KBM-7 (cell line): ENCODE results near the gene GALNT18.

Experiments
- DNase-seq: peaks from one replicate; pipeline ENCODE4 v3.0.0-alpha.2; 2015
- in situ Hi-C: fragments of 300-500 bp; cut with MboI; formaldehyde crosslinking; loops from 2 replicates; pipeline ENCODE4 v1.14.3; 2020; ENCODE audit warnings: low sequenced_read_pairs, low pct_unique_long_range_greater_than_20kb, mixed read lengths

Gene GALNT18

DNA sequence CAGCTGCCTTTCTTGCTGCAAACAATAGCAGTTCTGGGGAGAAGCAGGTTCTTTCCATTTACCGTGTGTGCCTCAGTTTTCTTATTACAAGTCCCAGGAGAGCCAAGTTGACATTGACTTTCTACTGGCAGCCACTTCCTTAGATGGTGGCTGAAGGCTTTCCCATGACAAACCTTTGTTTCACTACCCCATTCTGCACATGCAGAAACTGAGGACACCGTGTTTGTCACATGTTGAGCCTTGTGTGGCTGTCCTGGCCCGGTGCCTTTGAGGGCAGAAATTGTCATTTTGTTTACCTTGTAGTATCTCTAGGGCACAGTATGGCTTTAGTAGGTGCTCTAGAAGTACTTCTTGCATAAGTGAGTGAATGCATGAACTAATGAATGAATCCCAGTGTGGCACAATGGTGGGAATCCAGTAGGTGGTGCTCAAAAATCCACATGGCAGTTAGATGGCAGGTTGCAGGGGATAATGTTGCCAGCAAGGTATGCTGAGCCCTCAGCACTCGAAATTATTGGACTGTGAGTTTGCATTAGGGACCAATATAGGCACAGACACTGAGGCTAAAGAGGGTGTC is 370.3 kb downstream of the GALNT18 start:
- DNase-seq = no peak

DNA sequence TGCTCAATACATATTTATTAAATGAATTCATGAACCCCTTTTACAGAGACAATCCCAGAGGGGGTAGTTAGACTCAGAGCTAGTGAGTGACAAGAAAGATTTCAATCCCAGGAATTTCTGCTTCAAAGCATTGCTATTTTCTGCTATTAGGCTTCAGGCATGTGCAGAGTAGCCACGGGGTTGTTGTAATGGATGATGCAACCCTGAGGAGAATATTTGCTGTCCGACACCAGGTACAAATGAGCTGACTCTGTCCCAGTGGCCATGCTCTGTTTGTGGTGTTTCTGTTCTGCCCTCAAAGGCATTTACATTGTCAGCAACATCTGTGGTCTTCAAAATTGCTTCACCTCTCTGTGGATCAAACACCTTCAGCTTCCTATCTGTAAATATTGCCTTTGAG is 371.3 kb downstream of the GALNT18 start:
- in situ Hi-C loops = no loop called here
- no peak for DNase-seq

More for the DNA sequence above, 370.3 kb downstream of the GALNT18 start:
- in situ Hi-C loops = no loop called here

DNA sequence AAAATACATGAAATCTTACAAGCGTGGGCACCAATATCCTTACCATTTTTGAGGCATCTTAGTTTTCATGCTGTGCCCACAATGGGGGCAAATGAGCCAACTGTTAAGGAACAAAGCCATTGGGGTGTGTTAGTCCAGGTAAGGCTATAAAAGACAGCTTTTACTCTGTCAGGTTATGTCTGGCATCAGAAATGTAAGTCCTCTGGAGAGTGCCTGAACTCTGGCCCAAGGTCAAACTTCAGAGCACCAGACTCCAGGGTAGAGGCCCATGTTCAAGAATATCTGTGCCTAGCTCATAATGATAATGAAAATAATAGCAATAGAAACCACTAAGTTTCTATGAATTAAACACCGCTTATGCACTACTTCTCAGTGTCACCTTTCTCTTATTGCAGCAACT is 374.2 kb downstream of the GALNT18 start:
- in situ Hi-C loops = no loop called here

DNA sequence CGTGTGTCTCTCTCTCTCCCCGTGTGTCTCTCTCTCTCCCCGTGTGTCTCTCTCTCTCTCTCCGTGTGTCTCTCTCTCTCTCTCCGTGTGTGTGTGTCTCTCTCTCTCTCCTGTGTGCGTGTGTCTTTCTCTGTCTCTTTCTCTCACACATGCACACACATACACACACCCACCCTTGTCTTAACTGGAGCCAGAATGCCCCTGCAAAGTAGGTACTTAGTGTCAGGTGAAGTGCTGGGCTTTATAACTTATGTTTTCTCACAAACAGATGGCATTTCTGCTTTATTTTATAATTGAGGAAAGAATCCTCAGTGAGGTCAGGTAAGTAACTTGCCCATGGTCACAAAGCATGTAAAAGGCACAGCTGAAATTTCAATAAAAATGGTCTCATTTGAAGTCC is 374.7 kb downstream of the GALNT18 start:
- in situ Hi-C loops = no loop called here
- DNase-seq = no peak

More for the DNA sequence above, 374.2 kb downstream of the GALNT18 start:
- DNase-seq = no peak

DNA sequence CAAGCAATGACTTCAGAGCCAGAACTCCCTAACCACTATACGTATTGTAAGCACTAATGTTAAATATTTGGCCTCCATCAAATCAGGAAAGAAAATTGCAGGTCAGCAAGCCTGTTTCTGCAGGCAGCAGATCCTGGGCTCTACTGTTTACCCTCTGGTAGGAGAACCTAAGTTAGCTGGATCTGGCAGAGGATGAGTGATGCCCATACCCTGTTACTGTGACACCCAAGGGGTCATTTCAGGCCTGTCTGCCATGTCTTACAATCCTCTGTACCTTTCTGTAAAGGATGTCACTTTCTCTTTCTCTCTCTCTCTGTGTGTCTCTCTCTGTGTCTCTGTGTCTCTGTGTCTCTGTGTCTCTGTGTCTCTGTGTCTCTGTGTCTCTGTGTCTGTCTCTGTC is 375.6 kb downstream of the GALNT18 start:
- in situ Hi-C loops = no loop called here
- no peak for DNase-seq

DNA sequence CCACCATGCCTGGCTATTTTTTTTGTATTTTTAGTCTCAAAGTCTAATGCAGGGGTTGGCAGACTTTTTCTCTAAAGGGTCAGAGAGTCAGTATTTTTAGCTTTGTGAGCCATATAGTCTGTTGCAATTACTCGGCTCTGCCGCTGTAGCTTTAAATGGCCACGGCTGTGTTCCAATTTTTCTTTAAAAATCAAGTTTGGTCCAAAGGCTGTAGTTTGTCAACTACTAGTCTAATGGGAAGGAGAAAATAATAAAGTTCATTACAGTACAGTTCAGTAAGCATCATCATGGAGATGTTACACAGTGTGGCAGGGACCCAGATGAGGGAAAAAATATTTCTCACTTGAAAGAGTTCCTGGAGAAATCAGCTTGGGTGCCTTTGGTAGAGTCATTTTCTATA is 376.4 kb downstream of the GALNT18 start:
- in situ Hi-C loops = no loop called here
- DNase-seq = no peak

DNA sequence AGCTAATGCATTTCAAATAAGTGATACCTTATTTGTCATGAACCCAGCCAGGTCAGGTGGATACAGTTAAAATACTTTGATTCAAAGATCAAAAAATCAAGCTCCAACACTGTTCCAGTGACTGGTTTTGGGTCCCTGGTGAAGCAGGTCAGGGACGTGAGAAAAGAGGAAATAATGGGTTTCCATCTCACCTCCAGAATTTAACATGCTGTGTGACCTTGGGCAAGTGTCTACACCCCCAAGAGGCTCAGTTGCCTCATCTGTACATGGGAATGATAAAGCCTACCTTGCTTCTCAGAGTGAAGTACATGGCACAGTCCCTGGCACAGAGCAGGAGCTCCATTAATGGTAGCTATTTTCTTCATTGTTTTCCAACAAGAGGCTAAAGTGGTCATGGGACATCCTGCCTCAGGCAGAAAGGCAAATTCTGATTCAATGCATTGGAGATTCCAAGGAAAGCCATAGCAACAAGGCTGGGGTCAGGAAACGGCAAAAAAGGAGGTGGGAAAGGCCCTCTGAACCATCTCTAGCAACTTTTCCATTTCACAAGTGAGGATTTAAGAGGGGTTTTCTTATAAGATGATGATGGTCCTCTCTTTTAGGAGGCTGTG is 377.2 kb downstream of the GALNT18 start:
- no peak for DNase-seq
- in situ Hi-C loops = no loop called here

DNA sequence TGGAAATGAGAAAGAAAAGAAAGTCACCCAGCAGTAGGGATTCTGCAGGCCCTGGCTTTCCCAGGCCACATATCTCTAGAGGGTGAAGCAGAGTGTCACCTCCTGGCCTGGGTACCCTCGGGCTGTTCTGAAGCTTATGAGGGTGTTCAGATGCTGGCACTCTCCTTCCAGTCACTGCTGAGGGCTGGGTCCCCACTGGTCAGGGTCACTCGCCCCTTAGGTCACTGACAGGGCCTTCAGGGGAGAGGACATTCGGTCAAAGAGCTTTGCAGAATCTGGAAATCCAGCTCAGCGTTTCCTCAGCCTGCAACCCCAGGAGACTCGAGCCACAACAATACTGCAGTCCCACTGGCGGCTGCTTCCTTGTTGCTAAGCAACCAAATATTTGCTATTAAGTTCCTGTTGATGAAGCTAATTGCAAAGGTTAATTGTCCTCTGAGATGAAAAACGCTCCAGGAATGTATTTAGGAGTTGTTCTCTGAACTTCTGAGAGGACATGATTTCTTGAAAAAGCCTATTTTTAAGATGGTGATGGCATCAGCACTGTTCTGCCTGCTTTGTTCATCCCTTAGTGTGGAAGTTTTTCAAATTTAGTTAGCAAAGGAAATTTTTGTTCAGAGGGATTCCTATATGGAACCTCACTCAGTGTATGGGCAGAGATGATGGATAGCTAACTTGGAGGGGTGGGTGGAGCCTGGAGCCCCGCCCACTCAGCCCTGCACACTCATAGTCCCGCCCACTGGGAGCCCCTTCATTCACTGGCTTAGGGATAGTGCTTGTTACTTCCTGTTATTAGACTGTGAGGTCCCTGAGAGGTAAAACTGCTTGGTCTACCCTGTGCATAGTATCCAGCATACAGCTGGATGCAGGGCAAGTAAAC is 378.0 kb downstream of the GALNT18 start:
- in situ Hi-C loops = no loop called here
- peak; percentile 73 for DNase-seq

DNA sequence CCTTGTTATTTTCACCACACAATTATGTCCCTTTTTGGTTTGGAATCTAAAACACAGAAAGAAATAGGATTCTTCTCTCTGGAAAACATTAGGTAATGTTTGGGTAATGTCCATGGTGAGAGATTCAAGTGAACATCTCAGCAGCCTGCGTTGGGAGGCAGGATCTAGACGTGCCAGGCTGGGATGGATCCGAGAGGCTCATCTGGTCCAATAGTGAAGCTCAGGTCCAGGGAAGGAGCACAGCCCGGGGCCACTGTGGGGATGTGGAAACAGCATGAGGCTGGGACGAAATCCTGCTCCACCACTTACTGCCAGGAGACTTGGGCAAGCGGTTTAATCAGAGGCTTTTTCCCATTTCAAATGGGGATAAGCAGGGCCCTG is 378.6 kb downstream of the GALNT18 start:
- in situ Hi-C loops = no loop called here
- no peak for DNase-seq

DNA sequence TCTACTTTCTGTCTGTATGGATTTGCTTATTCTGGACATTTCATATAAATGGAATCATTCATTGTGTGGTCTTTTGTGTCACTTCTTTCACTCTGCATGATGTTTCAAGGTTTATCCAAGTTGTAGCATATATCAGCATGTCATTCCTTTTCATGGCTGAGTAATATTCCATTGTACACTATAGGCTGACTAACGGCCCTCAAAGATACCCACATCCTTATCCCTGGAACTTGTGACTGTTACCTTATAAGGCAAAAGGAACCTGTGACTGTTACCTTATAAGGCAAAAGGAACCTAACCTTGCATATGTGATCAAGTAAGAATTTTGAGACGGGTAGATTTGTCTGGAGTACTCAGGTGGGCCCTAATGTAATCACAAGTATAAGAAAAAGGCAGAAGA is 380.5 kb downstream of the GALNT18 start:
- in situ Hi-C loops = no loop called here
- no peak for DNase-seq

DNA sequence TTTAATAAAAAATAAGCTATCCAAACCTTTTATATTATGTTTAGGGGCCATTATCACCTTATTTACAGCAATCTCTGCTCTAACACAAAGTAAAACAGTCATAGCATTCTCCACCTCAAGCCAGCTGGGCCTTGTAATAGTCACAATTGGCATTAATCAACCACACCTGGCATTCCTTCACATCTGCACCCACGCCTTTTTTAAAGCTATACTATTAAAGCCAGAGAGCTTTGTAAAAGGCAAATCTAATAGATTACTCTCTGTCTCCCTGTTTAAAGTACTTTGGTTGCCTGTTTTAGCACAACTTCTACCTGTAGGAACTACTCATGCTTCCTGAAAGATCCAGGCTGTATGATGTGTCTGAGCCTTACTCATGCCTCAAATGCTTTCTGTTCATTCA is 381.8 kb downstream of the GALNT18 start:
- in situ Hi-C loops = no loop called here
- DNase-seq = no peak

DNA sequence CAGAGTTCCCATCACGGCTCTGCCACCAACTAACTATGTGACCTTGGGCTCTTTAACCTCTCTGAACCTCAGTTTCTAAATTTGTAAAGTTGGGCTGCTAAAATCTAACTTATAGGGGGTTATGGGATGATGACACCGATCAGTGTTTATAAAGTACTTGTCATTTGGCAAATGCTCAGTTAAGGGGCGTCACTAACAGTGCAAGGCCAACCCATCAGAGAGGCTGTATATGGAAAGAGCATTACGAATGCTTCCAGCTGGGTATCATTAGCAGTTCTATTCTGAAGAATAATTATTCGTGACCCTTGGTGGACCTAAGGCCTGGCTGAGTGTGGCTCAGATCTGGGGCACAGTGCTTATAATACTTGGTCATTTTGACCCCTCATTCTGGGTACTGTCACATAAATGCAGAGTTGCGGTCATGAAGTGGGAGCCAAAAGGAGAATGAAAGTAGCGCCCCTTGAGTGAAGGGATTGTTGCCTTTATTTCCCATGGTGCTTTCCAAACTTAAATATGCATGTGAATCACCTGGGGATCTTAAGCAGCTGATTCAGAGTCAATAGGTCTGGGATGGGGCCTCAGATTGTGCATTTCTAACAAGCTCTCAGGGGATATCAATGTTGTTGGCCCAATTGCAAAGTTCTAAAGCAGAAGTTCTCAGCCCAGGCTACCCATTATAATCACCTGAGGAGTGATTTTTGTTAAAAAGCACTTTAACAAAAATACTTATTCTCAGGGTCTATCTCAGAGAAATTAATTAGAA is 384.6 kb downstream of the GALNT18 start:
- in situ Hi-C loops = no loop called here
- no peak for DNase-seq

DNA sequence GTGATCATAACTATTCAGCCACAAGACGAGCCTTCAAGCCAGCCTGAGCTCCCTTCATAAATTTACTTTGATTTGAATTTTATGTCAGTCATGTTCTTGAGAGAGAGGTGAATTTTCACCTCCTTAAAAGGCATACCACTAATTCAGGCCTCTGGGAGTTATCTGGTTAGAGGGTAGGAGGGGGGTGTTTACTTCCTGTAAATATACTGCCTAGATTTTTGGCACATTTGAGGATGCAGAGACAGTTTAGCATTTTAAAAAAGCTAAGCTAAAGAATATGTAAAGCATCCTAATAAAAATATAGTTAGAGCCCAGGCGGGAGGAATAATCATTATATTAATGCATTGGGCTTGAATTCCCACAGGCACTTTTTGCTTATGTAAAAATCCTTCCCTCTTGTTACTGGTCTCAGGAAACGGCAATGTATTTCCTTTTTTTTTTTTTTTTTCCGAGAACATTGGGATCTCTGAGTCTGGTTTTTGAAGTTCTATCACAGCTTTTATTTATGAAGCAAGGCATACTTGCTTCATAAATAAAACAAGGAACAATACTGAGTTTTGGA is 385.2 kb downstream of the GALNT18 start:
- no peak for DNase-seq
- in situ Hi-C loops = no loop called here

DNA sequence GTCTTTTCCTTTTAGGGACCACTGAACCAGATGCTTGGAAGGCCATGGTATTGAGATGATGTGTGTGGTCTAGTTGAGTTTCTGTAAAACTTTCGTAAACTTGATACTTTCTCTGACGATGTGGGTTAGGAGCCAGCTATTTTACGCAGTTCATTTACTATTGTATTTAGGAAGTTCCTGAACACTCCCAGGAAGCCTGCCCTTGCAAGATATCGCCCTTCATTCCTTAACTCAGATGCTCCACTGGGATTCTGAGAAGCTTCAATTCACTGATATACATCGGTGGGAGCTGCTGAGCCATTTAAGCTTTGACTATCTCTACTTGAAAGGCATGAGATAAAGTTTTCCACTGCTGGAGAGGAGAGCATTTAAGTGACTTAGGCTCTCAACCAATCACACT is 390.0 kb downstream of the GALNT18 start:
- in situ Hi-C loops = no loop called here
- no peak for DNase-seq

DNA sequence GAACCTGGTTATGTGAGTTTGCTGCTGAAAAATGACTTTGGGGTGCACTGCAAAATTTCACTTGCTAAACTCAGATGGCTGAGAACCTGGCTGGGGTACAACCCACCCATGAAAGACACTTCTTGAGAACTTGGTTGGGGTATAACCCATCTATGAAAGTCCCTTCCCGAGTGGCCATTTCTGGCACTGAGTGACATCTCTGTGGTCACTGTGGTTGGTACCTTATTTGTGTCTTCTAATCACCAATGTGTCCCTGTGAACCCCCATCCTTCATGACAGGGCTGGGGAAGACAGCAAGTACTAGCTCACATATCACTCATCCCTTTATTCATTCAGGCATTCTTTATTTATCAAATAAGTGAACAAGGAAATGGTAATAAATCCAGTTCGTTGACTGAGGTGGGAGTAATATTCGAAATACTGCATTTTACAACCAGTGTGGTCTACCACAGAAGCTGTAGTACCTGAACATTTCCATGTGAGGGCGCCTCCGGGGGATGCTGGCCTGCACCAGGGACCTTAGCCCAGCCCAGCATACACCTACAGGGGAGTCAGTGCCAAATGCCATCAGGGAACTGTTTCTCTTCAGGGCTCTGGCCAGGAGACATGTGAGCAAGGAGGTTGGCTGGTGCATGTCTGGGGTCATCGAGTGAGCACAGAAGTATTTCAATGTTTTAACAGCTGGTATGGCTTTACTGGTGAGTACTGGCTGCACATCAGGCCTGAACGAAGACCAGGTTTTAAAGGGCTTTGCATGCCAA is 390.8 kb downstream of the GALNT18 start:
- DNase-seq = peak; percentile 46
- in situ Hi-C loops = no loop called here

DNA sequence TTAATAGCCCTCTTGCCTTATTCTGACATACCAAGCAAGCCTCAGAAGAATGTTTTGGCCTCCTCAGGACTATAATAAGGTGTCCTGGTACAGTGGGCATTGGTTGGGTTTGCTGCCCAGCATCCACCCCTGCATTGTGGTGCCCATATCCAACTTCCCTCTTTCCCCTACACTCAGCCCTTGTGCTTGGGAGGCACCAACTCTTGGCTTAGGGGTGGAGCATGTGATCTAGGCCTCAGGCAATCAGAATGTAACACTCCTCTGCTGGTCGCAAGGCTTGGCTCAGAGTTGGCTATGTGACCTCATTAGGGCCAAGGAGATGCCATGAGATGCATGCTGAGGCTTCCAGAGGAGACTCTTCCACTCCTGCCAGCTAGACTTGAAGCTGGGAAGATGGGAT is 391.7 kb downstream of the GALNT18 start:
- DNase-seq = no peak
- in situ Hi-C loops = no loop called here

DNA sequence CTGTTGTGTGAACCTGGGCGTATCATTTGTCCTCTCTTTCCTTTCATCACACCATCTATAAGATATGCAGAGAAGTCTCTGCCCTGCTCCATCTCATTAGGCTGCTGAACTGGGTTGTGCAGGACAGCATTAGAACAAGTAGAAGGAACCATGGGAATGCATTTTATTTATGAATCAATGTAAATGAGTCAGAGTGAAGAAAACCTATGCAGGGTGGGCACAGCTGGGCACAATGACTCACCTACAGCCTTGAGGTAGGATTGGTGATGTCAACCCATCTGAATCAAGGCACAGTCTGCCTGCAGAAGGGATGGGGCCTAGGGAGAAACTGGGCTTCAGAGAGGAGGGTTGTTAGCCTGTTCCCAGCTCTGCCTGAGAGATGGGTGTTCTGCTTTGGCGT is 392.2 kb downstream of the GALNT18 start:
- in situ Hi-C loops = no loop called here
- no peak for DNase-seq

DNA sequence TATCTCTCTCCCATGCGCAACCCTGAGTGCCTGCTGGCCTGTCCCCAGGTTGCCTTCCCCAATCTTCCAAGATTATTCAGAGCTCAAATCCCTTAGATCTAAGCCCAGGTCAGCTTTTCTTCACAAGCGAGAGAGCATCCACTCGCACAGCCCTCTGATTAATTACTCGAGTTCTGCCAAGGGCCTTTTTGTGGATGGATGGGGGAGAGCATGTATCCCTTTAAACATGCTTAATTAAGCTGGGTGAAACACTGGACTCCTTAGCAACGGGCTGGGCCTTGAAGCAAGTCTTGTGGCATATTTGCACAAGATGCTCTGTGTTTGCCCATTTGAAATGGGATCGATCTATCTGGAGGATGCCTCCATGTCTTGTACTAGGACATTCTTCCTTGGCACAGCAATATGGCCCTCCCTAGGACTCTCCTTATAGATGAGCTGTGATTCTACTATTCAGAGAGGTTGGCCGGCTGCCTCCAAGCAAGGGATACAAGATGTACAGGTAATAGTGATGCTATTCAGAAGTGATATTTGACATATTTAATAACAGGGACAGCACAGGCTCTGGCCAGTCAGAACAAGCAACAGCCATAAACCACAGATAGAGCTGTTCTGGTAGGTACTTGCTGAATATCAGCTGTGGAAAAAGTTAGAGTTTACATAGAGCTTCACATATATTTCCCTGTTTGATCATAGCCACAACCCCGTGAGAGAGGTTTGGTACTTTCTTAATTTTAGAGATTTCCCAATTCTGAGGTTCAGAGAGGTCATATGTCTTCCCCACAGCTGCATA is 394.3 kb downstream of the GALNT18 start:
- in situ Hi-C loops = no loop called here
- no peak for DNase-seq
